HEK293 (cell line): ENCODE data around the gene STAT3.
"Not testable (repeated sequence)": the region's sequence is repeated elsewhere in the genome, so short reads cannot be mapped to it uniquely, and the experiment has no call there.

Experiments
- CTCF ChIA-PET: fragments of 350-600 bp; formaldehyde crosslinking; extraction: SDS; loops from one replicate; lab custom pipeline; 2021; ENCODE audit warnings: antibody characterized with exemption; lab: Yijun Ruan, JAX
- POLR2A ChIA-PET: fragments of 300-600 bp; formaldehyde crosslinking; extraction: SDS; loops from one replicate; lab custom pipeline; 2020; ENCODE audit warnings: antibody characterized with exemption, inconsistent platforms; lab: Yijun Ruan, JAX
- H3K27ac ChIP-seq: fragments of 200-500 bp; sonication (Bioruptor generic); 2 replicates; pipeline ENCODE4 v1.5.1; 2014; ENCODE audit warnings: low read depth, low read length, control low read depth, inconsistent platforms; ENCODE audit errors: extremely low read depth
- H3K36me3 ChIP-seq, 2 experiments: fragments of 200-500 bp in 1 of 2; sonication (Bioruptor generic) in 1 of 2; 1 replicate in 1 of 2; 2 replicates in 1 of 2; pipeline ENCODE4 v1.5.1; 2014 to 2017; ENCODE audit warnings: inconsistent platforms in 2 of 2, low read length in 2 of 2; ENCODE audit not compliant: control insufficient read depth in 2 of 2, insufficient read depth in 1 of 2
- H3K4me1 ChIP-seq: fragments of 200-500 bp; sonication (Bioruptor generic); 2 replicates; pipeline ENCODE4 v1.5.1; 2014; ENCODE audit warnings: mild to moderate bottlenecking, low read length, inconsistent platforms; ENCODE audit not compliant: control insufficient read depth, insufficient read depth
- H3K4me3 ChIP-seq: 2 replicates; pipeline ENCODE4 v1.5.1; 2011; ENCODE audit warnings: low read depth, mild to moderate bottlenecking, control low read depth, low read length, moderate library complexity
- H3K9me3 ChIP-seq: fragments of 200-500 bp; sonication (Bioruptor generic); 2 replicates; pipeline ENCODE4 v1.5.1; 2014; ENCODE audit warnings: low read depth, low read length, inconsistent platforms; ENCODE audit not compliant: control insufficient read depth, insufficient read depth
- FEZF1 ChIP-seq: fragments of 450-650 bp; formaldehyde crosslinking; IDR thresholded peaks from 2 replicates; pipeline ENCODE4 v1.5.1; 2016; ENCODE audit warnings: missing biosample characterization, missing genetic modification characterization
- HOXC10 ChIP-seq: sonication (generic); formaldehyde crosslinking; IDR thresholded peaks from 2 replicates; pipeline ENCODE4 v1.8.1; 2023; ENCODE audit warnings: mild to moderate bottlenecking, missing genetic modification reagents
- PRDM1 ChIP-seq: fragments of 450-650 bp; formaldehyde crosslinking; IDR thresholded peaks from 2 replicates; pipeline ENCODE4; 2016; ENCODE audit warnings: missing biosample characterization, missing genetic modification characterization
- REPIN1 ChIP-seq: fragments of 450-650 bp; formaldehyde crosslinking; IDR thresholded peaks from 2 replicates; pipeline ENCODE4 v1.5.1; 2017; ENCODE audit warnings: missing biosample characterization, missing genetic modification characterization, low read depth
- SCRT2 ChIP-seq: fragments of 450-650 bp; formaldehyde crosslinking; IDR thresholded peaks from 2 replicates; pipeline ENCODE4 v1.5.1; 2016; ENCODE audit warnings: missing biosample characterization, missing genetic modification characterization
- TRIM28 ChIP-seq: IDR thresholded peaks from 2 replicates; pipeline ENCODE4 v1.6.1; 2011; ENCODE audit warnings: low read length, control low read depth, borderline replicate concordance
- YY1 ChIP-seq: fragments of 450-650 bp; formaldehyde crosslinking; IDR thresholded peaks from 2 replicates; pipeline ENCODE4 v1.5.1; 2018; ENCODE audit warnings: missing biosample characterization, missing genetic modification characterization
- ZBTB26 ChIP-seq: fragments of 450-650 bp; formaldehyde crosslinking; optimal IDR thresholded peaks from 2 replicates; pipeline ENCODE3; 2016; ENCODE audit warnings: missing biosample characterization, mild to moderate bottlenecking, missing genetic modification characterization
- ZNF169 ChIP-seq: fragments of 450-650 bp; formaldehyde crosslinking; IDR thresholded peaks from 2 replicates; pipeline ENCODE4 v1.5.1; 2016; ENCODE audit warnings: missing biosample characterization, missing genetic modification characterization
- ZNF18 ChIP-seq: fragments of 450-650 bp; formaldehyde crosslinking; IDR thresholded peaks from 2 replicates; pipeline ENCODE4 v1.5.1; 2016; ENCODE audit warnings: missing biosample characterization, missing genetic modification characterization
- ZNF248 ChIP-seq: fragments of 450-650 bp; formaldehyde crosslinking; IDR thresholded peaks from 2 replicates; pipeline ENCODE4 v1.5.1; 2017; ENCODE audit warnings: missing biosample characterization, missing genetic modification characterization
- ZNF354C ChIP-seq: fragments of 450-650 bp; formaldehyde crosslinking; IDR thresholded peaks from 2 replicates; pipeline ENCODE4 v1.5.1; 2016; ENCODE audit warnings: missing biosample characterization, missing genetic modification characterization, low read depth, borderline replicate concordance
- ZNF449 ChIP-seq: fragments of 450-650 bp; formaldehyde crosslinking; IDR thresholded peaks from 2 replicates; pipeline ENCODE4 v1.5.1; 2017; ENCODE audit warnings: missing biosample characterization, mild to moderate bottlenecking, missing genetic modification characterization, moderate library complexity
- ZNF596 ChIP-seq: fragments of 450-650 bp; IDR thresholded peaks from 2 replicates; pipeline ENCODE4 v1.5.0; 2018; ENCODE audit warnings: missing biosample characterization, mild to moderate bottlenecking, missing genetic modification characterization, moderate library complexity
- ZSCAN4 ChIP-seq: fragments of 450-650 bp; formaldehyde crosslinking; IDR thresholded peaks from 2 replicates; pipeline ENCODE4 v1.5.1; 2017; ENCODE audit warnings: missing biosample characterization, missing genetic modification characterization

The STAT3 gene

GRCh38 chr17:42303694-42304093, 84.5 kb downstream of the STAT3 start:
- Histone ChIP-seq H3K4me3 (no peak overlapping the region), H3K4me1 (no peaks in the 10 kb centered on the region), H3K36me3 (no peaks in the 10 kb centered on the region), H3K27ac (no peak overlapping the region), H3K9me3 (no peaks in the 10 kb centered on the region)
- ChIA-PET CTCF (interaction anchor here (0.6 to 2.7 kb wide), 6 partner anchors 8 to 214 kb away, joined by 3 to 9 read pairs (median 4); no protein-coding TSS in a partner anchor), POLR2A (no interaction called here)
- no peak for TF ChIP-seq HOXC10 (CRISPR knock-in tag)
- no peak for TF ChIP-seq SCRT2
- peak; percentile 52; the same call in 1 of the 2 replicates for TF ChIP-seq FEZF1
- TF ChIP-seq ZNF596 (tag by site-specific recombination): no peak
- TF ChIP-seq ZNF169 (tag by site-specific recombination): no peak
- no peak for TF ChIP-seq REPIN1 (tag by site-specific recombination)

- POLR2A ChIA-PET: interaction anchor here (0.7 kb wide), 1 partner anchor 11 kb away, joined by 3 read pairs; no protein-coding TSS in a partner anchor
- Histone ChIP-seq H3K36me3 (no peaks in the 10 kb centered on the region), H3K27ac (no peak overlapping the region), H3K4me3 (no peak overlapping the region), H3K9me3 (no peaks in the 10 kb centered on the region), H3K4me1 (no peaks in the 10 kb centered on the region)
- CTCF ChIA-PET: interaction anchor here (1.3 to 2.0 kb wide), 2 partner anchors 11 to 21 kb away, joined by 3 to 7 read pairs; no protein-coding TSS in a partner anchor
- TF ChIP-seq ZNF248 (no peak), REPIN1 (tag by site-specific recombination) (no peak), ZNF449 (tag by site-specific recombination) (no peak)
Measured at GRCh38 chr17:42301022-42301421, 87.2 kb downstream of the STAT3 start.

- CTCF ChIA-PET, H3K27ac ChIP-seq, H3K36me3 ChIP-seq, H3K4me1 ChIP-seq, H3K4me3 ChIP-seq, POLR2A ChIA-PET, H3K9me3 ChIP-seq: not testable (repeated sequence)
Measured at GRCh38 chr17:42299913-42300312, 88.3 kb downstream of the STAT3 start.

GRCh38 chr17:42299361-42299760, 88.9 kb downstream of the STAT3 start:
- H3K36me3 ChIP-seq, POLR2A ChIA-PET, H3K27ac ChIP-seq, H3K9me3 ChIP-seq, H3K4me3 ChIP-seq, H3K4me1 ChIP-seq: not testable (repeated sequence)
- CTCF ChIA-PET: interaction anchor here (0.9 kb wide), 1 partner anchor 13 kb away, joined by 3 read pairs; no protein-coding TSS in a partner anchor

- H3K36me3 ChIP-seq, H3K4me1 ChIP-seq, CTCF ChIA-PET, H3K27ac ChIP-seq, H3K4me3 ChIP-seq, H3K9me3 ChIP-seq, POLR2A ChIA-PET: not testable (repeated sequence)
Measured at GRCh38 chr17:42297775-42298174, 90.5 kb downstream of the STAT3 start.

- ChIA-PET POLR2A (no interaction called here), CTCF (interaction anchor here (0.5 to 0.7 kb wide), 4 partner anchors 8 to 333 kb away, joined by 3 to 4 read pairs (median 3); no protein-coding TSS in a partner anchor)
- Histone ChIP-seq H3K9me3 (no peaks in the 10 kb centered on the region), H3K4me1 (no peaks in the 10 kb centered on the region), H3K4me3 (no peak overlapping the region), H3K36me3 (no peaks in the 10 kb centered on the region), H3K27ac (no peak overlapping the region)
- TF ChIP-seq TRIM28 (no peak), ZNF169 (tag by site-specific recombination) (no peak), ZNF354C (tag by site-specific recombination) (no peak), ZNF248 (no peak), ZBTB26 (tag by site-specific recombination) (no peak), ZSCAN4 (tag by site-specific recombination) (no peak), FEZF1 (no peak), PRDM1 (tag by site-specific recombination) (no peak), ZNF18 (tag by site-specific recombination) (no peak), YY1 (tag by site-specific recombination) (no peak)
Measured at GRCh38 chr17:42296012-42296411, 92.2 kb downstream of the STAT3 start.
